IMR-90 (cell line): ENCODE data around the gene RPUSD1. TPM values are rescaled to one million over a fixed set of nuclear protein-coding genes. Genes with fewer than 3 reads are reported as not detected.

Experiments used
- ATAC-seq: fragments of 200-7000 bp; cut with Tn5 transposase; 2 replicates; pipeline ENCODE4 v1.9.1; 2020; ENCODE audit warnings: low read depth, mild to moderate bottlenecking, moderate library complexity
- BruUV-seq: library from RNA; stranded (reverse); fragments of 400-500 nt; replicated peaks from 2 replicates; lab custom pipeline; 2021; lab: Mats Ljungman, UMichigan
- CTCF ChIA-PET: fragments of 300-600 bp; formaldehyde crosslinking; extraction: SDS; loops from one replicate; lab custom pipeline; 2021; ENCODE audit warnings: antibody characterized with exemption; lab: Yijun Ruan, JAX
- POLR2A ChIA-PET: fragments of 300-600 bp; sonication (Branson Sonifier 250); formaldehyde crosslinking; loops from one replicate; lab custom pipeline; 2022; ENCODE audit warnings: antibody characterized with exemption; ENCODE audit not compliant: unreplicated experiment; lab: Charles Lee
- DNase-seq: peaks from one replicate; pipeline ENCODE4 v3.0.0; 2013
- H2AFZ ChIP-seq: replicated peaks from 2 replicates; pipeline ENCODE3; 2013; ENCODE audit warnings: low read length, mild to moderate bottlenecking; ENCODE audit not compliant: poor library complexity
- H2AK5ac ChIP-seq: 2 replicates; pipeline ENCODE4 v1.6.1; 2013; ENCODE audit warnings: low read depth, low read length, inconsistent platforms
- H2AK9ac ChIP-seq: replicated peaks from 2 replicates; pipeline ENCODE3; 2013; ENCODE audit warnings: mild to moderate bottlenecking, low read depth, low read length, moderate library complexity; ENCODE audit not compliant: poor library complexity
- H2BK120ac ChIP-seq: 2 replicates; pipeline ENCODE4 v1.6.1; 2013; ENCODE audit warnings: low read depth, low read length, inconsistent platforms
- H2BK15ac ChIP-seq: 3 replicates; pipeline ENCODE4 v1.6.1; 2013; ENCODE audit warnings: low read depth, low read length, inconsistent platforms
- H2BK20ac ChIP-seq: 2 replicates; pipeline ENCODE4 v1.6.1; 2013; ENCODE audit warnings: low read depth, mild to moderate bottlenecking, inconsistent platforms, low read length, moderate library complexity
- H2BK5ac ChIP-seq: 2 replicates; pipeline ENCODE4 v1.6.1; 2013; ENCODE audit warnings: mild to moderate bottlenecking, low read depth, low read length, inconsistent platforms; ENCODE audit not compliant: poor library complexity, severe bottlenecking
- H3K14ac ChIP-seq: replicated peaks from 2 replicates; pipeline ENCODE4 v1.6.1; 2013; ENCODE audit warnings: low read depth, low read length, inconsistent platforms
- H3K18ac ChIP-seq: 2 replicates; pipeline ENCODE4 v1.6.1; 2013; ENCODE audit warnings: low read depth, low read length, control low read depth
- H3K23ac ChIP-seq: 2 replicates; pipeline ENCODE4 v1.6.1; 2013; ENCODE audit warnings: low read depth, low read length, inconsistent platforms
- H3K27ac ChIP-seq: 2 replicates; pipeline ENCODE4 v1.5.1; 2013; ENCODE audit warnings: mild to moderate bottlenecking, control low read depth, low read length; ENCODE audit not compliant: insufficient read depth
- H3K27me3 ChIP-seq: 2 replicates; pipeline ENCODE4 v1.6.1; 2013; ENCODE audit warnings: low read length; ENCODE audit not compliant: control insufficient read depth, insufficient read depth
- H3K36me3 ChIP-seq: 2 replicates; pipeline ENCODE4 v1.6.1; 2013; ENCODE audit warnings: low read length, mixed read lengths; ENCODE audit not compliant: control insufficient read depth, insufficient read depth
- H3K4ac ChIP-seq: 2 replicates; pipeline ENCODE4 v1.6.1; 2013; ENCODE audit warnings: low read depth, low read length, inconsistent platforms
- H3K4me1 ChIP-seq: 2 replicates; pipeline ENCODE4 v1.6.1; 2013; ENCODE audit warnings: low read length, mixed read lengths; ENCODE audit not compliant: control insufficient read depth, insufficient read depth
- H3K4me2 ChIP-seq: 2 replicates; pipeline ENCODE4 v1.6.1; 2013; ENCODE audit warnings: low read depth, mild to moderate bottlenecking, control low read depth, low read length, moderate library complexity
- H3K4me3 ChIP-seq: 2 replicates; pipeline ENCODE4 v1.5.1; 2013; ENCODE audit warnings: low read depth, mild to moderate bottlenecking, control low read depth, low read length, moderate library complexity; ENCODE audit not compliant: insufficient read depth
- H3K56ac ChIP-seq: 2 replicates; pipeline ENCODE4 v1.6.1; 2013; ENCODE audit warnings: low read length, inconsistent platforms; ENCODE audit not compliant: insufficient read depth; ENCODE audit errors: extremely low read depth
- H3K79me1 ChIP-seq, 2 experiments: 2 replicates each; pipeline ENCODE4 v1.6.1; 2013; ENCODE audit warnings: low read length in 2 of 2, inconsistent platforms in 1 of 2, low read depth in 1 of 2
- H3K9ac ChIP-seq: 2 replicates; pipeline ENCODE4 v1.6.1; 2013; ENCODE audit warnings: low read depth, low read length, control low read depth
- H3K9me1 ChIP-seq: 2 replicates; pipeline ENCODE4 v1.6.1; 2013; ENCODE audit warnings: low read length, inconsistent platforms; ENCODE audit not compliant: insufficient read depth
- H3K9me3 ChIP-seq: 2 replicates; pipeline ENCODE4 v1.6.1; 2013; ENCODE audit warnings: low read length; ENCODE audit not compliant: control insufficient read depth, insufficient read depth
- H4K20me1 ChIP-seq: 2 replicates; pipeline ENCODE4 v1.6.1; 2013; ENCODE audit warnings: low read length, inconsistent platforms; ENCODE audit not compliant: insufficient read depth
- H4K5ac ChIP-seq: 2 replicates; pipeline ENCODE4 v1.6.1; 2013; ENCODE audit warnings: mild to moderate bottlenecking, low read depth, low read length, control low read depth
- H4K8ac ChIP-seq, 2 experiments: 2 replicates each; pipeline ENCODE4 v1.6.1; 2013; ENCODE audit warnings: low read depth in 2 of 2, low read length in 2 of 2, control low read depth in 1 of 2, inconsistent platforms in 1 of 2
- H4K91ac ChIP-seq: 2 replicates; pipeline ENCODE4 v1.6.1; 2013; ENCODE audit warnings: low read depth, low read length, inconsistent platforms; ENCODE audit not compliant: insufficient read depth
- POLR2A ChIP-seq: IDR thresholded peaks from 2 replicates; pipeline ENCODE4 v1.6.1; 2012; ENCODE audit warnings: mild to moderate bottlenecking, low read depth, low read length
- RAD21 ChIP-seq: IDR thresholded peaks from 2 replicates; pipeline ENCODE4 v1.6.1; 2012; ENCODE audit warnings: low read length, improper control_type of control experiment
- RFX5 ChIP-seq: IDR thresholded peaks from 2 replicates; pipeline ENCODE4 v1.8.0; 2012; ENCODE audit warnings: low read depth, mild to moderate bottlenecking, low read length, moderate library complexity
- SMC3 ChIP-seq: fragments of 150-350 bp; IDR thresholded peaks from 2 replicates; pipeline ENCODE4 v1.6.1; 2016; ENCODE audit warnings: low read depth, mild to moderate bottlenecking, antibody characterized with exemption, low read length, moderate library complexity
- WGBS, 2 experiments: methylation state at CpG; one replicate each; pipeline versions ENCODE4 v1.1.5 to v1.1.7; 2013; ENCODE audit warnings: missing lambda C conversion rate in 2 of 2; ENCODE audit not compliant: insufficient read length in 1 of 2; ENCODE audit errors: extremely low coverage in 2 of 2; 5-methylcytosine and 5-hydroxymethylcytosine counted together
- dilution Hi-C: fragments of 300-500 bp; cut with HindIII; formaldehyde crosslinking; loops from one replicate; pipeline ENCODE4 v1.14.3; 2018; ENCODE audit warnings: low sequenced_read_pairs; ENCODE audit not compliant: unreplicated experiment
- in situ Hi-C: fragments of 300-500 bp; cut with MboI; formaldehyde crosslinking; loops from 3 replicates; pipeline ENCODE4 v1.14.3; 2019; ENCODE audit warnings: low sequenced_read_pairs, inconsistent platforms, mixed read lengths
- intact Hi-C: fragments of 100-400 bp; cut with micrococcal nuclease; formaldehyde crosslinking; loops from 2 replicates; pipeline ENCODE4 v1.10.0; 2022
- polyA plus RNA-seq, 3 experiments: library from polyadenylated mRNA; depleted of rRNA; stranded (reverse); fragments of >200 nt; gene quantifications; 2 replicates each; pipeline ENCODE4 v1.2.3, GENCODE V29; 2012; ENCODE audit warnings: low replicate concordance in 1 of 3
- total RNA-seq: library from RNA; depleted of rRNA; stranded (reverse); fragments of >200 nt; gene quantifications from 2 replicates; pipeline ENCODE4 v1.2.3, GENCODE V29; 2012

Gene RPUSD1
- total and polyA plus RNA-seq, 2 of the 4 experiments (the other 2 are of a cell fraction), result 13.1 to 32.3 TPM

DNA sequence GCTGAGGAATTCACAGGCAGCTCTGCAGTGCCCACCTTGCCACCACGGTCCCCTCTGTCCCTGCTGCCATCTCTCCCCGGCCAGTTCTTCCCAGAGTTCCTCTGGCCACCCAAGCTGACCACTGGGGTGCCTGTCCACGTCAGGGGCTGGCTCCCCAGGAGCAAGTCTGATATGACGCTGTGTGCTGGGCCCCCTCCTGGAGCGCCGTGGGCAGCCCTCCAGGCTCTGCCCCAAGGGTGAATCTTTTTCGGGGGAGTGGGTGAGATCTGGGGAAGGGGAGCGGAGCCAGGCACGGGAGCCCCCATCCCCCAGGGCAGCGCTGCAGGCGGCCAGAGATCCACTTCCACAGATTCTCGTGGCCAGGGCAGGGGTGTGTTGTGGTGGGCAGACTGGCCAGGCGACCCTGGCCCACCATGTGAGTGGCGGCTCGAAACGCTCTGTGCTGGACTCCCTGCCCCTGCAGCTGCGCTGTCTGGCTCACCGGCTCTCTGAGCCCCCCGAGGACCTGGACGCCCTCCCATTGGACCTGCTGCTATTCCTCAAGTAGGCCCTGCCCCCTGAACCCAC, 23.9 kb downstream of the RPUSD1 start:
- H3K36me3 ChIP-seq, result no peaks in the 10 kb centered on the region
- H2BK15ac ChIP-seq, result no peak overlapping the region
- no peak overlapping the region for H2AFZ ChIP-seq
- H3K18ac ChIP-seq, result no peak overlapping the region
- peaks cover 4% of the 10 kb centered on the region; the same call in 1 of the 2 replicates for H3K27me3 ChIP-seq
- BruUV-seq, result no TSS peak
- POLR2A ChIA-PET, result no interaction called here
- H3K4me3 ChIP-seq, result no peak overlapping the region
- ATAC-seq (no peak), DNase-seq (no peak)
- H2BK20ac ChIP-seq, result no peak overlapping the region
- intact Hi-C loops, result no loop called here
- no peak overlapping the region for H2AK5ac ChIP-seq
- H3K9me3 ChIP-seq, result no peaks in the 10 kb centered on the region
- no peak overlapping the region for H3K9ac ChIP-seq
- no peak overlapping the region for H4K8ac ChIP-seq
- no peaks in the 10 kb centered on the region for H3K4me1 ChIP-seq
- no peaks in the 10 kb centered on the region for H3K9me1 ChIP-seq
- H4K20me1 ChIP-seq, result no peaks in the 10 kb centered on the region
- no peak overlapping the region for H2AK9ac ChIP-seq
- H3K14ac ChIP-seq, result no peak overlapping the region
- no peak overlapping the region for H3K23ac ChIP-seq
- no peak overlapping the region for H2BK5ac ChIP-seq
- H3K79me1 ChIP-seq, result no peaks in the 10 kb centered on the region
- dilution Hi-C loops, result no loop called here
- TF ChIP-seq SMC3 (no peak), POLR2A (no peak), RFX5 (no peak), RAD21 (no peak)
- in situ Hi-C loops, result no loop called here
- no peak overlapping the region for H3K4ac ChIP-seq
- no peak overlapping the region for H2BK120ac ChIP-seq
- CTCF ChIA-PET, result no interaction called here
- no peak overlapping the region for H4K91ac ChIP-seq
- H3K4me2 ChIP-seq, result no peak overlapping the region
- H3K56ac ChIP-seq, result no peak overlapping the region
- WGBS, 2 experiments, result 70% methylated on average over 4 of the region's 20 CpGs; no CpG with 5 or more reads in 1 of the 2 experiments
- H3K27ac ChIP-seq, result no peak overlapping the region
- H4K5ac ChIP-seq, result no peak overlapping the region
